ENCODE measurements around the gene BUB3. TPM values are rescaled to one million over a fixed set of nuclear protein-coding genes. Genes with fewer than 3 reads are reported as not detected.

The BUB3 gene
- polyA plus RNA-seq, 2 donors: 18.9 to 72.7 TPM

DNA sequence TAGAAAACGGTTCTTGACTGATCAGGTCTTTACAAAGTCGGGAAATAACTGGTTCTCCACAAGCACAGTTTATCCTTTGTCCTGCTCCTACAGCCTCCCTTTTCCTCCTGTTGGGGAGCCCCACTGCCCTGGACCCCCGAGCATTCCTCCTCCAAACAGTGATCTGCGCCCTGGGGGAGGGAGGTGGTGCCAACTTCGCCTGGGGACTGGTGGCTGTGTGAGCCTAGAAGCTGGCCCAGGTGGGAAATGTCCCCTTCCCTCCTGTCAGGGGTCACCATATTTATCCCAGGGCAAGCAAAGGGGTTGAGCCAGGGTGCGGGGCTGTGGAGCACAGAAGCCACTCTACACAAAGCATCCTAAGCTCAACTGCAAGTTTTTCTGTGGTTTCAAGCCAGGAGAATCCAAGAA, 13.2 kb upstream of the BUB3 start:
- peaks cover 0 to 2% of the 10 kb centered on the region in 2 donors for H3K9me3 ChIP-seq (ENCODE audit: control insufficient read depth in 2 of 2, insufficient read depth in 1 of 2, low read depth in 1 of 2, low read length in 1 of 2)
- 8 to 10% methylated on average over 6 of the region's 6 CpGs for WGBS, 2 donors
- no peak overlapping the region for H3K4me3 ChIP-seq (ENCODE audit: low read depth in 1 of 2, low read length in 2 of 2)
- peaks cover 4 to 23% of the 10 kb centered on the region in 2 donors for H3K4me1 ChIP-seq (ENCODE audit: control insufficient read depth in 2 of 2, insufficient read depth in 2 of 2, low read length in 1 of 2)
- H3K27ac ChIP-seq (ENCODE audit: low read depth in 2 of 2, low read length in 1 of 2): no peak overlapping the region
- H3K36me3 ChIP-seq (ENCODE audit: control insufficient read depth in 2 of 2, insufficient read depth in 2 of 2, low read length in 1 of 2): no peaks in the 10 kb centered on the region
- H3K27me3 ChIP-seq (ENCODE audit: control insufficient read depth in 1 of 2, insufficient read depth in 2 of 2, low read length in 2 of 2): peaks cover 45 to 66% of the 10 kb centered on the region in 2 donors

- H3K4me1 ChIP-seq (ENCODE audit: control insufficient read depth in 2 of 2, insufficient read depth in 2 of 2, low read length in 1 of 2): peaks cover 6 to 16% of the 10 kb centered on the region in 2 donors
- H3K27me3 ChIP-seq (ENCODE audit: control insufficient read depth in 1 of 2, insufficient read depth in 2 of 2, low read length in 2 of 2): peaks cover 38 to 67% of the 10 kb centered on the region in 2 donors
- H3K9me3 ChIP-seq (ENCODE audit: control insufficient read depth in 2 of 2, insufficient read depth in 1 of 2, low read depth in 1 of 2, low read length in 1 of 2): peaks cover 0 to 2% of the 10 kb centered on the region in 2 donors
- no peak overlapping the region for H3K27ac ChIP-seq (ENCODE audit: low read depth in 2 of 2, low read length in 1 of 2)
- H3K4me3 ChIP-seq (ENCODE audit: low read depth in 1 of 2, low read length in 2 of 2): no peak overlapping the region
- WGBS, 2 donors: 9 to 10% methylated on average over 35 to 38 of the region's 38 CpGs
- H3K36me3 ChIP-seq (ENCODE audit: control insufficient read depth in 2 of 2, insufficient read depth in 2 of 2, low read length in 1 of 2): no peaks in the 10 kb centered on the region
Measured at GRCh38 chr10:123141791-123142700, 12.2 kb upstream of the BUB3 start.

GRCh38 chr10:123142701-123143161, 11.5 kb upstream of the BUB3 start:
- Histone ChIP-seq H3K27me3 (ENCODE audit: control insufficient read depth in 1 of 2, insufficient read depth in 2 of 2, low read length in 2 of 2) (peaks cover 41 to 70% of the 10 kb centered on the region in 2 donors), H3K4me3 (ENCODE audit: low read depth in 1 of 2, low read length in 2 of 2) (no peak overlapping the region), H3K4me1 (ENCODE audit: control insufficient read depth in 2 of 2, insufficient read depth in 2 of 2, low read length in 1 of 2) (peaks cover 7 to 13% of the 10 kb centered on the region in 2 donors), H3K36me3 (ENCODE audit: control insufficient read depth in 2 of 2, insufficient read depth in 2 of 2, low read length in 1 of 2) (no peaks in the 10 kb centered on the region), H3K9me3 (ENCODE audit: control insufficient read depth in 2 of 2, insufficient read depth in 1 of 2, low read depth in 1 of 2, low read length in 1 of 2) (peaks cover 0 to 2% of the 10 kb centered on the region in 2 donors), H3K27ac (ENCODE audit: low read depth in 2 of 2, low read length in 1 of 2) (no peak overlapping the region)
- WGBS, 2 donors: 4 to 5% methylated on average over 31 to 33 of the region's 33 CpGs

- H3K4me1 ChIP-seq (ENCODE audit: control insufficient read depth in 2 of 2, insufficient read depth in 2 of 2, low read length in 1 of 2): peaks cover 10 to 17% of the 10 kb centered on the region in 2 donors
Measured at GRCh38 chr10:123143162-123143824, 10.9 kb upstream of the BUB3 start.

DNA sequence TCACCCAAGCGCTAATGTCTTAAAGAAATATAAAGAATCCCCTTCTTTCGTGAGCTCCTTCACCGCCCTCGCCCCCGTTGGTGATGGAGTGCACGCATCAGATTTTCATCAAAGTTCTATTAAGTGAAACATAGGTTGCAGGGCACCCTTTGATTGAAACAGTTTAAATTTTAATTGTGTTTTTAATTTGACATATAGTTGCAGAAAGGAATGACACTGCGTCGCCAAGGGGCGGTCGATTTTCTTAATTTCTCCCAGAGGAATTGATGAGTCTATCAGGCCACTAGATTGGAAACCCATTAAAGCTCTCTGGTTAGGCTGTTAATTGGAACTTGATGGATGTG, 10.4 kb upstream of the BUB3 start:
- no peak overlapping the region for H3K4me3 ChIP-seq (ENCODE audit: low read depth in 1 of 2, low read length in 2 of 2)
- no peaks in the 10 kb centered on the region for H3K36me3 ChIP-seq (ENCODE audit: control insufficient read depth in 2 of 2, insufficient read depth in 2 of 2, low read length in 1 of 2)
- H3K27me3 ChIP-seq (ENCODE audit: control insufficient read depth in 1 of 2, insufficient read depth in 2 of 2, low read length in 2 of 2): peaks cover 50 to 80% of the 10 kb centered on the region in 2 donors
- peaks cover 10 to 22% of the 10 kb centered on the region in 2 donors for H3K4me1 ChIP-seq (ENCODE audit: control insufficient read depth in 2 of 2, insufficient read depth in 2 of 2, low read length in 1 of 2)
- 18 to 21% methylated on average over 10 of the region's 10 CpGs for WGBS, 2 donors
- no peak overlapping the region for H3K27ac ChIP-seq (ENCODE audit: low read depth in 2 of 2, low read length in 1 of 2)
- peaks cover 0 to 2% of the 10 kb centered on the region in 2 donors for H3K9me3 ChIP-seq (ENCODE audit: control insufficient read depth in 2 of 2, insufficient read depth in 1 of 2, low read depth in 1 of 2, low read length in 1 of 2)

More at GRCh38 chr10:123143162-123143824, 10.9 kb upstream of the BUB3 start:
- 9 to 10% methylated on average over 33 of the region's 33 CpGs for WGBS, 2 donors
- H3K36me3 ChIP-seq (ENCODE audit: control insufficient read depth in 2 of 2, insufficient read depth in 2 of 2, low read length in 1 of 2): no peaks in the 10 kb centered on the region
- H3K27ac ChIP-seq (ENCODE audit: low read depth in 2 of 2, low read length in 1 of 2): no peak overlapping the region
- H3K4me3 ChIP-seq (ENCODE audit: low read depth in 1 of 2, low read length in 2 of 2): no peak overlapping the region
- H3K27me3 ChIP-seq (ENCODE audit: control insufficient read depth in 1 of 2, insufficient read depth in 2 of 2, low read length in 2 of 2): peaks cover 47 to 76% of the 10 kb centered on the region in 2 donors
- peaks cover 0 to 2% of the 10 kb centered on the region in 2 donors for H3K9me3 ChIP-seq (ENCODE audit: control insufficient read depth in 2 of 2, insufficient read depth in 1 of 2, low read depth in 1 of 2, low read length in 1 of 2)

GRCh38 chr10:123144697-123145541, 9.3 kb upstream of the BUB3 start:
- H3K9me3 ChIP-seq (ENCODE audit: control insufficient read depth in 2 of 2, insufficient read depth in 1 of 2, low read depth in 1 of 2, low read length in 1 of 2): no peaks in the 10 kb centered on the region
- no peak overlapping the region for H3K27ac ChIP-seq (ENCODE audit: low read depth in 2 of 2, low read length in 1 of 2)
- peaks cover 44 to 70% of the 10 kb centered on the region in 2 donors for H3K27me3 ChIP-seq (ENCODE audit: control insufficient read depth in 1 of 2, insufficient read depth in 2 of 2, low read length in 2 of 2)
- no peaks in the 10 kb centered on the region for H3K36me3 ChIP-seq (ENCODE audit: control insufficient read depth in 2 of 2, insufficient read depth in 2 of 2, low read length in 1 of 2)
- 3 to 4% methylated on average over 29 of the region's 29 CpGs for WGBS, 2 donors
- H3K4me1 ChIP-seq (ENCODE audit: control insufficient read depth in 2 of 2, insufficient read depth in 2 of 2, low read length in 1 of 2): peaks cover 10 to 25% of the 10 kb centered on the region in 2 donors
- H3K4me3 ChIP-seq (ENCODE audit: low read depth in 1 of 2, low read length in 2 of 2): no peak overlapping the region

- H3K27me3 ChIP-seq (ENCODE audit: control insufficient read depth in 1 of 2, insufficient read depth in 2 of 2, low read length in 2 of 2): peaks cover 47 to 63% of the 10 kb centered on the region in 2 donors
- H3K36me3 ChIP-seq (ENCODE audit: control insufficient read depth in 2 of 2, insufficient read depth in 2 of 2, low read length in 1 of 2): no peaks in the 10 kb centered on the region
- peaks cover 10 to 26% of the 10 kb centered on the region in 2 donors for H3K4me1 ChIP-seq (ENCODE audit: control insufficient read depth in 2 of 2, insufficient read depth in 2 of 2, low read length in 1 of 2)
- no peak overlapping the region for H3K4me3 ChIP-seq (ENCODE audit: low read depth in 1 of 2, low read length in 2 of 2)
- no peaks in the 10 kb centered on the region for H3K9me3 ChIP-seq (ENCODE audit: control insufficient read depth in 2 of 2, insufficient read depth in 1 of 2, low read depth in 1 of 2, low read length in 1 of 2)
- WGBS, 2 donors: 7% methylated on average over 14 of the region's 14 CpGs
- no peak overlapping the region for H3K27ac ChIP-seq (ENCODE audit: low read depth in 2 of 2, low read length in 1 of 2)
Measured at GRCh38 chr10:123145542-123146012, 8.6 kb upstream of the BUB3 start.

GRCh38 chr10:123146013-123146893, 7.9 kb upstream of the BUB3 start:
- H3K9me3 ChIP-seq (ENCODE audit: control insufficient read depth in 2 of 2, insufficient read depth in 1 of 2, low read depth in 1 of 2, low read length in 1 of 2): no peaks in the 10 kb centered on the region
- H3K27me3 ChIP-seq (ENCODE audit: control insufficient read depth in 1 of 2, insufficient read depth in 2 of 2, low read length in 2 of 2): peaks cover 44 to 63% of the 10 kb centered on the region in 2 donors
- H3K27ac ChIP-seq (ENCODE audit: low read depth in 2 of 2, low read length in 1 of 2): no peak overlapping the region
- no peak overlapping the region for H3K4me3 ChIP-seq (ENCODE audit: low read depth in 1 of 2, low read length in 2 of 2)
- 4 to 6% methylated on average over 59 of the region's 59 CpGs for WGBS, 2 donors
- peaks cover 14 to 33% of the 10 kb centered on the region in 2 donors for H3K4me1 ChIP-seq (ENCODE audit: control insufficient read depth in 2 of 2, insufficient read depth in 2 of 2, low read length in 1 of 2)
- H3K36me3 ChIP-seq (ENCODE audit: control insufficient read depth in 2 of 2, insufficient read depth in 2 of 2, low read length in 1 of 2): no peaks in the 10 kb centered on the region

Measured in esophagus (tissue), 2 donors.